Erythroblast (primary cell): Measurements from ENCODE around the gene CNP.

ENCODE experiments used
- GATA1 ChIP-seq: IDR thresholded peaks from 2 replicates; pipeline ENCODE4 v1.6.1; 2011; ENCODE audit warnings: low read depth, mild to moderate bottlenecking, control low read depth, low read length, moderate library complexity
- POLR2A ChIP-seq: IDR thresholded peaks from 2 replicates; pipeline ENCODE4 v1.6.1; 2011; ENCODE audit warnings: mild to moderate bottlenecking, low read length

GRCh38 chr17:42017866-42018200, 51.2 kb downstream of the CNP start:
- TF ChIP-seq POLR2A (no peak), GATA1 (no peak)
